Mesendoderm (in vitro differentiated cells): ENCODE data around the gene MID1.

Experiments
- DNase-seq: peaks from one replicate; pipeline ENCODE4 v3.0.0; 2013
- H2AK5ac ChIP-seq: 2 replicates; pipeline ENCODE4 v1.6.1; 2013; ENCODE audit warnings: low read length, inconsistent platforms
- H2BK120ac ChIP-seq: 2 replicates; pipeline ENCODE4 v1.6.1; 2013; ENCODE audit warnings: low read depth, mild to moderate bottlenecking, low read length, moderate library complexity, mixed read lengths
- H2BK15ac ChIP-seq: replicated peaks from 2 replicates; pipeline ENCODE4 v1.6.1; 2013; ENCODE audit warnings: low read depth, mild to moderate bottlenecking, moderate library complexity
- H2BK5ac ChIP-seq: 2 replicates; pipeline ENCODE4 v1.6.1; 2013; ENCODE audit warnings: low read length, inconsistent platforms
- H3K18ac ChIP-seq: 2 replicates; pipeline ENCODE4 v1.6.1; 2013; ENCODE audit warnings: mild to moderate bottlenecking, low read length, mixed read lengths
- H3K23ac ChIP-seq: one replicate; pipeline ENCODE4 v1.6.1; 2013; ENCODE audit warnings: low read length
- H3K27ac ChIP-seq: 2 replicates; pipeline ENCODE4 v1.5.1; 2013; ENCODE audit warnings: low read depth, mild to moderate bottlenecking, inconsistent platforms, low read length, moderate library complexity
- H3K27me3 ChIP-seq: 2 replicates; pipeline ENCODE4 v1.6.1; 2013; ENCODE audit warnings: low read length, control low read depth, mild to moderate bottlenecking, inconsistent platforms; ENCODE audit not compliant: insufficient read depth, poor library complexity
- H3K36me3 ChIP-seq: 2 replicates; pipeline ENCODE4 v1.6.1; 2013; ENCODE audit warnings: low read length, inconsistent platforms; ENCODE audit not compliant: control insufficient read depth, insufficient read depth
- H3K4ac ChIP-seq: one replicate; pipeline ENCODE4 v1.6.1; 2013; ENCODE audit warnings: low read depth, mild to moderate bottlenecking, low read length, moderate library complexity
- H3K4me1 ChIP-seq: 2 replicates; pipeline ENCODE4 v1.6.1; 2013; ENCODE audit warnings: low read depth, low read length, inconsistent platforms; ENCODE audit not compliant: control insufficient read depth
- H3K4me2 ChIP-seq: 2 replicates; pipeline ENCODE4 v1.6.1; 2013; ENCODE audit warnings: low read length
- H3K4me3 ChIP-seq: 2 replicates; pipeline ENCODE4 v1.5.1; 2013; ENCODE audit warnings: mild to moderate bottlenecking, low read length
- H3K56ac ChIP-seq: one replicate; pipeline ENCODE4 v1.6.1; 2013; ENCODE audit warnings: low read length
- H3K79me1 ChIP-seq: 2 replicates; pipeline ENCODE4 v1.6.1; 2013; ENCODE audit warnings: low read length, inconsistent platforms
- H3K79me2 ChIP-seq: 2 replicates; pipeline ENCODE4 v1.6.1; 2013; ENCODE audit warnings: mild to moderate bottlenecking, low read length; ENCODE audit not compliant: control insufficient read depth, insufficient read depth
- H3K9ac ChIP-seq: 2 replicates; pipeline ENCODE4 v1.6.1; 2013; ENCODE audit warnings: low read length, inconsistent platforms
- H4K5ac ChIP-seq: one replicate; pipeline ENCODE4 v1.6.1; 2013; ENCODE audit warnings: low read length
- H4K8ac ChIP-seq: one replicate; pipeline ENCODE4 v1.6.1; 2013; ENCODE audit warnings: low read depth, mild to moderate bottlenecking, control low read depth, low read length, moderate library complexity
- WGBS: extraction: QIAGEN DNeasy Blood & Tissue Kit; methylation state at CpG from one replicate; pipeline ENCODE4 v1.1.7; 2013; ENCODE audit warnings: low lambda C conversion rate, missing lambda C conversion rate; ENCODE audit not compliant: insufficient coverage; ENCODE audit errors: extremely low coverage; 5-methylcytosine and 5-hydroxymethylcytosine counted together

Gene MID1

DNA sequence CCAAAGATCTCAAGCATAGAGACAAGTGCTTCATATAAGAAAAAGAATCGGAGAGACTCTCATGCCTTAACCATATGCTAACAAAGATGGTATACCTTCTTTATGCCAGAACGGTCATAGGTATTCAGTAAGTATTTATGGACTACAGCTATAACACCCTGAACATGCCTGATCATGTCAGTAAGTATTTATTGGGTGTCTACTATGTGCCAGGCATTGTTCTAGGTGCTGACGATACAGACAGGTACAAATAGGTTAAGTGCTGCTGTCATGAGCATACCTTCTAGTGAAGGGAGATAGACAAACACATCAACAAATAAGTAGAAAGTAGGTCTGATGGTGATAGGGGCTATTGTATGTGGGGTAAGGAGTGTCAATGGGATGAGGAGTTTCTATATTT lies 9.5 kb upstream of the MID1 start:
- no peak overlapping the region for H4K8ac ChIP-seq
- no peak overlapping the region for H2BK120ac ChIP-seq
- H3K23ac ChIP-seq = no peak overlapping the region
- no peaks in the 10 kb centered on the region for H3K36me3 ChIP-seq
- no peak overlapping the region for H2BK15ac ChIP-seq
- no peak overlapping the region for H3K4me3 ChIP-seq
- no peaks in the 10 kb centered on the region for H3K4me1 ChIP-seq
- no peak overlapping the region for H3K56ac ChIP-seq
- H3K27ac ChIP-seq = no peak overlapping the region
- no peaks in the 10 kb centered on the region for H3K27me3 ChIP-seq
- no peaks in the 10 kb centered on the region for H3K79me2 ChIP-seq
- H3K4ac ChIP-seq = no peak overlapping the region
- no peak overlapping the region for H3K18ac ChIP-seq
- H3K9ac ChIP-seq = no peak overlapping the region
- no CpG with 5 or more reads among the region's 3 CpGs for WGBS
- no peak overlapping the region for H2AK5ac ChIP-seq
- DNase-seq = no peak
- no peak overlapping the region for H4K5ac ChIP-seq
- no peak overlapping the region for H3K4me2 ChIP-seq
- no peak overlapping the region for H2BK5ac ChIP-seq
- no peaks in the 10 kb centered on the region for H3K79me1 ChIP-seq

DNA sequence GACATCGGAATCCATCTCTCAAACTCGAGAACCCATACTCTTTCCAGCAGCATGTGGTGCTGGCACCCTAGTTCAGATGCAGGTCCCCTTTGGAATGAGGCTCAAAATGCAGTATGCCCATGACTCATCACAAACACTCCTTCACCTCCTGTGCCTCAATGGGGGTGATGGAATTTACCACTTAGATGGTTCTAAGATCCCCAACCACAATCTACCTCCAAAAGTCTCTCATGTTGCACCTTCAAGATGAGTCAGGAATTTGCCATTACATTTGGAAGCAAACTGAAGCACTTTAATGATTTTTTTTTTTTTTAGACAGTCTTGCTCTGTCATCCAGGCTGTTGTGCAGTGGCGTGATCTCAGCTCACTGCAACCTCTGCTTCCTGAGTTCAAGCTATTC lies 8.5 kb upstream of the MID1 start:
- no peaks in the 10 kb centered on the region for H3K36me3 ChIP-seq
- H4K5ac ChIP-seq = no peak overlapping the region
- H3K27me3 ChIP-seq = no peaks in the 10 kb centered on the region
- H3K56ac ChIP-seq = no peak overlapping the region
- no peak overlapping the region for H2BK120ac ChIP-seq
- H3K27ac ChIP-seq = no peak overlapping the region
- no peak overlapping the region for H3K23ac ChIP-seq
- no peaks in the 10 kb centered on the region for H3K79me2 ChIP-seq
- no peak overlapping the region for H3K4me2 ChIP-seq
- H2AK5ac ChIP-seq = no peak overlapping the region
- H2BK15ac ChIP-seq = no peak overlapping the region
- DNase-seq = peak; percentile 62
- WGBS = no CpG with 5 or more reads among the region's 3 CpGs
- no peak overlapping the region for H4K8ac ChIP-seq
- no peak overlapping the region for H3K4ac ChIP-seq
- H3K4me3 ChIP-seq = no peak overlapping the region
- no peak overlapping the region for H3K18ac ChIP-seq
- no peaks in the 10 kb centered on the region for H3K79me1 ChIP-seq
- no peaks in the 10 kb centered on the region for H3K4me1 ChIP-seq
- H3K9ac ChIP-seq = no peak overlapping the region
- no peak overlapping the region for H2BK5ac ChIP-seq

DNA sequence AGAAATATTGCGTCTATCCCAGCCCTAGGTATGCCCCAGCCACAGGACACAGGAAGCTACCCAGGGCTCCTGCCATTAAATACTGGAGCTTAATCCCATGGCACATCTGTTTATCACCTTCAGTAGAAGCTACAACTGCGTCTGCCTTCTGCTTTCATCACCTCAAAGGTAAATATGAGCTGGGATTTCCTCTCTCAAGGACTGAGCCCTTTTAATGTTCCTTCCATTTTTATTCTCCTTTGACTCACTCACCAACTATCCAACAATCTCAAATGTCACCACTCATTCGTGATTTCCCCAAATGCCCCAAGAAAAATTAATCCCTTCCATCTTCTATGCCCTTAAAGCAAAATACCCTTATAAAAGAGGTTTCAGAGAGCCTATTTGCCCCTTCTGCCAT lies 1.8 kb upstream of the MID1 start:
- no peak overlapping the region for H2BK15ac ChIP-seq
- no peak overlapping the region for H4K5ac ChIP-seq
- no peaks in the 10 kb centered on the region for H3K4me1 ChIP-seq
- H3K9ac ChIP-seq = no peak overlapping the region
- H3K79me1 ChIP-seq = no peaks in the 10 kb centered on the region
- no peaks in the 10 kb centered on the region for H3K36me3 ChIP-seq
- H3K27me3 ChIP-seq = no peaks in the 10 kb centered on the region
- H2AK5ac ChIP-seq = no peak overlapping the region
- no peak overlapping the region for H3K4me3 ChIP-seq
- H3K23ac ChIP-seq = no peak overlapping the region
- no peak overlapping the region for H2BK5ac ChIP-seq
- H3K18ac ChIP-seq = no peak overlapping the region
- WGBS = no CpG with 5 or more reads among the region's 3 CpGs
- H3K79me2 ChIP-seq = peaks cover 13% of the 10 kb centered on the region
- no peak overlapping the region for H3K27ac ChIP-seq
- H3K4me2 ChIP-seq = no peak overlapping the region
- H2BK120ac ChIP-seq = no peak overlapping the region
- no peak overlapping the region for H3K56ac ChIP-seq
- no peak overlapping the region for H3K4ac ChIP-seq
- no peak for DNase-seq
- no peak overlapping the region for H4K8ac ChIP-seq

DNA sequence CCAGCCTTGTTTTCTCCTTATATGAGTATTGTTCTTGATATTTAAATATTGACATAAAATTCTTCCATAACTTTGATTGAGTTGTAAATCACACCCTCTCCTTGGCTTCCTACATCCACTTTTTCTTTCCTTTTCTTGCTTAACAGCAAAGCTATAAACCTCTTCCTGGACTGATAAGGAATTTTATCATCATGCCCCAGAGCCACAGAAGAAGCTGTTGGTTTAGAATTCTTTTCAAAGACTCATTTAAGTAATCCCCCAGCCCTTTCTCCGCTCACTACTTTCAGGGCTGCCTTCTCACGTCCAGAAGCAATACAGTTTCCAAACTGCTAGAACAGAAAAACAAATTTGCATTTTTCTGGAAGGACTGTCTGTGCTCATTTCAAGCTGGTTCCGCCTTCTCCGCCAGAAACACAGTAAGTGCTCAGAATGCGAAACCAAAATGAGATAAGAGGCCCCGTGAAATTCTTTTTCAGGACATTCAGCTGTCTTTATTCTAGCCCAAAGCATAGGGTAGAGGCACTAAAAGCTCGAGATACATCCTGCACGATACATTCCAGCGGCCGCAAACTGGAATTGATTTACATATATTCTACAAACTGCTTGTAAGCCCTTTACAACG lies 849 bp downstream of the MID1 start:
- Histone ChIP-seq H3K79me2 (peaks cover 15% of the 10 kb centered on the region), H2AK5ac (no peak overlapping the region), H3K9ac (peak overlapping the region; percentile 67), H3K4me1 (peaks cover 2% of the 10 kb centered on the region), H3K79me1 (no peaks in the 10 kb centered on the region), H3K4me3 (peak overlapping the region; percentile 50), H3K27me3 (no peaks in the 10 kb centered on the region), H4K5ac (no peak overlapping the region), H3K27ac (peak overlapping the region; percentile 47), H3K18ac (peak overlapping the region; percentile 70), H3K56ac (peak overlapping the region; percentile 83), H4K8ac (no peak overlapping the region), H3K36me3 (no peaks in the 10 kb centered on the region), H2BK120ac (no peak overlapping the region), H2BK5ac (no peak overlapping the region), H3K4me2 (peak overlapping the region; percentile 54), H3K23ac (no peak overlapping the region), H2BK15ac (no peak overlapping the region), H3K4ac (no peak overlapping the region)
- WGBS = no CpG with 5 or more reads among the region's 11 CpGs
- no peak for DNase-seq

DNA sequence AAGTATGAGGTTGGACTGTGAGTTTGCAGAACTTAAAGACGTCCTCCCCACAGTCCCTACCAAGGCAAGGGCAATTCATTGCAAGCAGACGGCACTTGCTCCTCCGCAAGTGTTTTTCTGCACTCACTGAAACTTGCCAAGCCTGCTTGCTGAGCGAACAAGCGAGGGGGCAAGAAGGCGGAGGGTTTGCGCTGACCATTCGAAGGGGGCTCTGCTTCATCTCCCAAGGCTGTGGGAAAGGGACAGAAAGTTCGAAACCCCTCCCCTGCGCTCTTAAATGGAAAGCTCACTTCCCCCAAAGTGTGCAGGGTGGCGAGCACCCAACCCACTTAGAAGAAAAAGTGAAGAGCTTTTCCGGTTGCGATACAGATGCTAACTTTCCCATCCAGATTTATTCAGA lies 1.4 kb downstream of the MID1 start:
- peaks cover 20% of the 10 kb centered on the region for H3K79me2 ChIP-seq
- H4K5ac ChIP-seq = no peak overlapping the region
- H2BK5ac ChIP-seq = no peak overlapping the region
- no peak overlapping the region for H3K18ac ChIP-seq
- no CpG with 5 or more reads among the region's 13 CpGs for WGBS
- no peak for DNase-seq
- no peak overlapping the region for H2AK5ac ChIP-seq
- H3K9ac ChIP-seq = peak overlapping the region; percentile 66
- H3K4me3 ChIP-seq = peak overlapping the region; percentile 40
- H3K4me1 ChIP-seq = peaks cover 2% of the 10 kb centered on the region
- H3K36me3 ChIP-seq = no peaks in the 10 kb centered on the region
- H3K79me1 ChIP-seq = no peaks in the 10 kb centered on the region
- H4K8ac ChIP-seq = no peak overlapping the region
- H3K4ac ChIP-seq = no peak overlapping the region
- peak overlapping the region; percentile 56 for H3K56ac ChIP-seq
- H3K23ac ChIP-seq = no peak overlapping the region
- H3K4me2 ChIP-seq = peak overlapping the region; percentile 54
- H3K27ac ChIP-seq = no peak overlapping the region
- H3K27me3 ChIP-seq = no peaks in the 10 kb centered on the region
- no peak overlapping the region for H2BK15ac ChIP-seq
- peak overlapping the region; percentile 45 for H2BK120ac ChIP-seq

DNA sequence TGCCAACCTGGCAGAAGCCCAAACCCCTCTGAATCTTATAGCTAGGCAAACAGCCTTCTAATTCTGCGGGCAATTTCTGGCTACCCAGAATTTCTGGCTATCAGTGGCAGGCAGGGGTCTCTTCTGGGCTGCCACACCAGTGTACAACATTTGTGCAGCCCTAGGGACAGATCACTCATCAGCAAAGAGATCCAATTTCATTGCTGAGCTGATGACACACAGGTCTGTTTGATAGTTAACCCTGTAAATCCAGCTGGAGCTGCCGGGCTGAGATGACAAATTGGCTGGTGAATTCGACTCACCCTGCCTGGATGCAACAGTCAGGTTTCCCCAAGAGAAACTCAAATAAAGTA lies 2.4 kb downstream of the MID1 start:
- Histone ChIP-seq H3K27ac (no peak overlapping the region), H3K27me3 (no peaks in the 10 kb centered on the region), H2BK15ac (no peak overlapping the region), H3K56ac (no peak overlapping the region), H2AK5ac (no peak overlapping the region), H3K23ac (no peak overlapping the region), H3K18ac (peak overlapping the region; percentile 28), H4K8ac (no peak overlapping the region), H3K36me3 (no peaks in the 10 kb centered on the region), H3K79me2 (peaks cover 22% of the 10 kb centered on the region), H3K9ac (no peak overlapping the region), H3K4me1 (peaks cover 2% of the 10 kb centered on the region), H3K4me3 (no peak overlapping the region), H3K4ac (no peak overlapping the region), H2BK5ac (no peak overlapping the region), H3K4me2 (no peak overlapping the region), H3K79me1 (no peaks in the 10 kb centered on the region), H4K5ac (no peak overlapping the region), H2BK120ac (no peak overlapping the region)
- no CpG with 5 or more reads among the region's 3 CpGs for WGBS
- no peak for DNase-seq
